Liver (tissue), 9 donors: ENCODE data around the gene MYL7. TPM values are rescaled to one million over a fixed set of nuclear protein-coding genes. Genes with fewer than 3 reads are reported as not detected.

Experiments used
- DNase-seq: peaks from one replicate; pipeline ENCODE4 v3.0.0-alpha.2; 2017; ENCODE audit warnings: low spot score
- H3K27ac ChIP-seq, 2 donors: one replicate each; pipeline ENCODE4 v1.7.0; 2013; ENCODE audit warnings: inconsistent platforms in 2 of 2, low read length in 2 of 2, control low read depth in 1 of 2, low read depth in 1 of 2, mild to moderate bottlenecking in 1 of 2
- H3K27me3 ChIP-seq, 4 donors: one replicate each; pipeline versions ENCODE4 v1.6.1 to v1.7.0; 2013; ENCODE audit warnings: low read length in 3 of 4, inconsistent platforms in 1 of 4, mild to moderate bottlenecking in 1 of 4, moderate library complexity in 1 of 4; ENCODE audit not compliant: control insufficient read depth in 4 of 4, insufficient read depth in 4 of 4
- H3K36me3 ChIP-seq, 4 donors: one replicate each; pipeline versions ENCODE4 v1.6.1 to v1.7.0; 2013; ENCODE audit warnings: low read length in 3 of 4, mild to moderate bottlenecking in 3 of 4, low read depth in 1 of 4, moderate library complexity in 1 of 4; ENCODE audit not compliant: control insufficient read depth in 4 of 4, insufficient read depth in 3 of 4
- H3K4me1 ChIP-seq, 4 donors: one replicate each; pipeline versions ENCODE4 v1.6.1 to v1.7.0; 2013; ENCODE audit warnings: low read length in 3 of 4, mild to moderate bottlenecking in 3 of 4, moderate library complexity in 1 of 4; ENCODE audit not compliant: control insufficient read depth in 4 of 4, insufficient read depth in 4 of 4
- H3K4me3 ChIP-seq, 3 donors: one replicate each; pipeline versions ENCODE4 v1.6.1 to v1.7.0; 2013; ENCODE audit warnings: low read length in 3 of 3, control low read depth in 1 of 3, low read depth in 1 of 3, mild to moderate bottlenecking in 1 of 3
- H3K9ac ChIP-seq, 2 donors: one replicate each; pipeline ENCODE4 v1.7.0; 2013; ENCODE audit warnings: low read length in 2 of 2, mild to moderate bottlenecking in 2 of 2, moderate library complexity in 2 of 2, control low read depth in 1 of 2, low read depth in 1 of 2
- H3K9me3 ChIP-seq, 4 donors: one replicate each; pipeline versions ENCODE4 v1.6.1 to v1.7.0; 2013; ENCODE audit warnings: low read length in 3 of 4; ENCODE audit not compliant: control insufficient read depth in 4 of 4
- ATF3 ChIP-seq: IDR thresholded peaks from 2 replicates; pipeline ENCODE4 v1.6.1; 2016; ENCODE audit warnings: antibody characterized with exemption
- EGR1 ChIP-seq, 2 donors: IDR thresholded peaks; 2 replicates each; pipeline ENCODE4 v1.6.1; 2016 to 2018; ENCODE audit warnings: antibody characterized with exemption in 2 of 2, low read depth in 2 of 2
- FOXA1 ChIP-seq: IDR thresholded peaks from 2 replicates; pipeline ENCODE4 v1.6.1; 2016; ENCODE audit warnings: antibody characterized with exemption
- FOXA2 ChIP-seq: IDR thresholded peaks from 2 replicates; pipeline ENCODE4 v1.6.1; 2016; ENCODE audit warnings: antibody characterized with exemption
- GABPA ChIP-seq, 2 donors: IDR thresholded peaks in 1 of 2; conservative IDR thresholded peaks in 1 of 2; 2 replicates each; pipeline ENCODE4 v1.6.1; 2016; ENCODE audit warnings: antibody characterized with exemption in 2 of 2, mild to moderate bottlenecking in 1 of 2, moderate library complexity in 1 of 2
- HNF4A ChIP-seq, 2 donors: conservative IDR thresholded peaks; 2 replicates each; pipeline ENCODE4 v1.6.1; 2016; ENCODE audit warnings: antibody characterized with exemption in 2 of 2, mild to moderate bottlenecking in 2 of 2
- HNF4G ChIP-seq: IDR thresholded peaks from 2 replicates; pipeline ENCODE4 v1.6.1; 2016; ENCODE audit warnings: antibody characterized with exemption
- JUND ChIP-seq, 2 donors: IDR thresholded peaks; 2 replicates each; pipeline ENCODE4 v1.6.1; 2016; ENCODE audit warnings: antibody characterized with exemption in 2 of 2
- RAD21 ChIP-seq, 2 donors: IDR thresholded peaks; 2 replicates each; pipeline ENCODE4 v1.6.1; 2016; ENCODE audit warnings: antibody characterized with exemption in 2 of 2, mild to moderate bottlenecking in 2 of 2
- RXRA ChIP-seq, 2 donors: IDR thresholded peaks; 2 replicates each; pipeline ENCODE4 v1.6.1; 2017 to 2018; ENCODE audit warnings: antibody characterized with exemption in 2 of 2, mild to moderate bottlenecking in 1 of 2
- SP1 ChIP-seq: IDR thresholded peaks from 2 replicates; pipeline ENCODE4 v1.6.1; 2018; ENCODE audit warnings: antibody characterized with exemption, mild to moderate bottlenecking
- TAF1 ChIP-seq: conservative IDR thresholded peaks from 2 replicates; pipeline ENCODE4 v1.6.1; 2016; ENCODE audit warnings: antibody characterized with exemption, mild to moderate bottlenecking
- YY1 ChIP-seq: IDR thresholded peaks from 2 replicates; pipeline ENCODE4 v1.6.1; 2016; ENCODE audit warnings: antibody characterized with exemption, mild to moderate bottlenecking
- ZBTB33 ChIP-seq: IDR thresholded peaks from 2 replicates; pipeline ENCODE4 v1.6.1; 2016; ENCODE audit warnings: antibody characterized with exemption
- WGBS: extraction: QIAGEN DNeasy Blood & Tissue Kit; methylation state at CpG from one replicate; pipeline ENCODE4 v1.1.7; 2013; 5-methylcytosine and 5-hydroxymethylcytosine counted together
- polyA plus RNA-seq, 2 donors: library from polyadenylated mRNA; stranded (reverse) in 1 of 2; unstranded in 1 of 2; fragments of 200-250 nt in 1 of 2; fragments of >200 nt in 1 of 2; fragmentation: Nextera tagmentation in 1 of 2; extraction: Ambion mirVana in 1 of 2; gene quantifications; one replicate each; pipeline versions ENCODE4 v1.2.1 to v1.2.3, GENCODE V29; 2013 to 2015
- total RNA-seq, 2 donors: library from RNA; depleted of rRNA; stranded (reverse); fragments of >200 nt; gene quantifications; one replicate each; pipeline ENCODE4 v1.2.3, GENCODE V29; 2014
- TF ChIP-seq, protein P1 (sequence below): IDR thresholded peaks from 2 replicates; pipeline ENCODE4 v1.6.1; 2016; ENCODE audit warnings: antibody characterized with exemption
- TF ChIP-seq, protein P2 (sequence below): IDR thresholded peaks from 2 replicates; pipeline ENCODE4 v1.6.1; 2016; ENCODE audit warnings: antibody characterized with exemption, mild to moderate bottlenecking
- TF ChIP-seq, protein P3 (sequence below): fragments of 150-350 bp; IDR thresholded peaks from 2 replicates; pipeline ENCODE4 v1.5.1; 2017; ENCODE audit warnings: improper control_type of control experiment, low read depth, low read length; ENCODE audit not compliant: missing input control
- donor health status: healthy.
- donor health status: healthy.
- donor health status: healthy.
- donor health status: healthy.
- donor health status: healthy.

Gene MYL7
- total and polyA plus RNA-seq, 4 donors = not detected

DNA sequence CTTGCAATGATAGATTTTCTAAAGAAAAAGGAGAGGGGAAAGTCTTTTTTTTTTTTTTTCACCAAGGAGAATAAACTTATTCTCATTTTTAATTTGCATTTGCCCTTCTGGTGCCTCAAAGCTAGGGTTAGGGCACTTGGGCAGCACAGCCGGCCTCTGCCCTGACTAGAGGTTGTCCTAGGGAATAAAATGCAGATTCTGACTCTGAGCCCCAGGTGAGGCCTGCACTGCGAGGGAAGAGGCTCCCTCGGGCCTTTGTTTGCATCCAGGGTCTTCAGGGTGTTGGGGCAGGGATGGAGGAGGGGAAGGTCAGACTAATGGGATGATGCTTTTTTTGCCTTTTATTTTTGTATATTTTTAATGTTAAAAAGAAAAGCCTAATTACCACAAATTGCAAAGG lies 7.8 kb downstream of the MYL7 start (continued):
- TF ChIP-seq ATF3 (no peak), SP1 (no peak), TAF1 (no peak), FOXA2 (no peak), HNF4G (no peak)
- TF ChIP-seq, protein P1, sequence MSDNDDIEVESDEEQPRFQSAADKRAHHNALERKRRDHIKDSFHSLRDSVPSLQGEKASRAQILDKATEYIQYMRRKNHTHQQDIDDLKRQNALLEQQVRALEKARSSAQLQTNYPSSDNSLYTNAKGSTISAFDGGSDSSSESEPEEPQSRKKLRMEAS = no peak

GRCh38 chr7:44132039-44132438 lies 9.1 kb downstream of the MYL7 start:
- TF ChIP-seq EGR1 (IDR thresholded peaks at IDR 0.05; ENCODE audit: low read depth in 2 of 2) = no peak
- TF ChIP-seq, protein P1 = no peak
- TF ChIP-seq RAD21 (IDR thresholded peaks at IDR 0.05) = no peak
- TF ChIP-seq TAF1 = no peak
- TF ChIP-seq ATF3 = no peak
- H3K36me3 ChIP-seq = no peaks in the 10 kb centered on the region
- no peaks in the 10 kb centered on the region for H3K9me3 ChIP-seq
- DNase-seq = no peak
- peaks cover 2 to 13% (median 8%) of the 10 kb centered on the region in 4 donors for H3K4me1 ChIP-seq
- WGBS = 86% methylated on average over 2 of the region's 2 CpGs
- H3K27me3 ChIP-seq = no peaks in the 10 kb centered on the region
- no peak overlapping the region for H3K4me3 ChIP-seq
- H3K9ac ChIP-seq = no peak overlapping the region
- H3K27ac ChIP-seq = no peak overlapping the region

- WGBS = 69% methylated on average over 12 of the region's 12 CpGs
- Histone ChIP-seq H3K9ac (no peak overlapping the region), H3K4me1 (peaks cover 2 to 13% (median 8%) of the 10 kb centered on the region in 4 donors), H3K9me3 (no peaks in the 10 kb centered on the region), H3K36me3 (no peaks in the 10 kb centered on the region), H3K27me3 (no peaks in the 10 kb centered on the region), H3K4me3 (no peak overlapping the region), H3K27ac (peak overlapping the region in 1 of 2 donors; percentile 40)
- DNase-seq = peak; percentile 44
- TF ChIP-seq FOXA2 (peak; percentile 95), HNF4A (conservative IDR thresholded peaks at IDR 0.05) (peak; percentile 60 to 69), GABPA (IDR thresholded peaks at IDR 0.05 in 1 of 2, conservative IDR thresholded peaks at IDR 0.05 in 1 of 2) (peak in 1 of 2 donors; percentile 70), SP1 (peak; percentile 89), ATF3 (no peak), EGR1 (IDR thresholded peaks at IDR 0.05; ENCODE audit: low read depth in 2 of 2) (no peak), FOXA1 (peak; percentile 90), ZBTB33 (no peak), RXRA (IDR thresholded peaks at IDR 0.05) (peak; percentile 97), JUND (IDR thresholded peaks at IDR 0.05) (no peak), YY1 (no peak), RAD21 (IDR thresholded peaks at IDR 0.05) (peak; percentile 97 to 99)
- TF ChIP-seq, protein P2, sequence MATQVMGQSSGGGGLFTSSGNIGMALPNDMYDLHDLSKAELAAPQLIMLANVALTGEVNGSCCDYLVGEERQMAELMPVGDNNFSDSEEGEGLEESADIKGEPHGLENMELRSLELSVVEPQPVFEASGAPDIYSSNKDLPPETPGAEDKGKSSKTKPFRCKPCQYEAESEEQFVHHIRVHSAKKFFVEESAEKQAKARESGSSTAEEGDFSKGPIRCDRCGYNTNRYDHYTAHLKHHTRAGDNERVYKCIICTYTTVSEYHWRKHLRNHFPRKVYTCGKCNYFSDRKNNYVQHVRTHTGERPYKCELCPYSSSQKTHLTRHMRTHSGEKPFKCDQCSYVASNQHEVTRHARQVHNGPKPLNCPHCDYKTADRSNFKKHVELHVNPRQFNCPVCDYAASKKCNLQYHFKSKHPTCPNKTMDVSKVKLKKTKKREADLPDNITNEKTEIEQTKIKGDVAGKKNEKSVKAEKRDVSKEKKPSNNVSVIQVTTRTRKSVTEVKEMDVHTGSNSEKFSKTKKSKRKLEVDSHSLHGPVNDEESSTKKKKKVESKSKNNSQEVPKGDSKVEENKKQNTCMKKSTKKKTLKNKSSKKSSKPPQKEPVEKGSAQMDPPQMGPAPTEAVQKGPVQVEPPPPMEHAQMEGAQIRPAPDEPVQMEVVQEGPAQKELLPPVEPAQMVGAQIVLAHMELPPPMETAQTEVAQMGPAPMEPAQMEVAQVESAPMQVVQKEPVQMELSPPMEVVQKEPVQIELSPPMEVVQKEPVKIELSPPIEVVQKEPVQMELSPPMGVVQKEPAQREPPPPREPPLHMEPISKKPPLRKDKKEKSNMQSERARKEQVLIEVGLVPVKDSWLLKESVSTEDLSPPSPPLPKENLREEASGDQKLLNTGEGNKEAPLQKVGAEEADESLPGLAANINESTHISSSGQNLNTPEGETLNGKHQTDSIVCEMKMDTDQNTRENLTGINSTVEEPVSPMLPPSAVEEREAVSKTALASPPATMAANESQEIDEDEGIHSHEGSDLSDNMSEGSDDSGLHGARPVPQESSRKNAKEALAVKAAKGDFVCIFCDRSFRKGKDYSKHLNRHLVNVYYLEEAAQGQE = peak; percentile 30
- TF ChIP-seq, protein P3, sequence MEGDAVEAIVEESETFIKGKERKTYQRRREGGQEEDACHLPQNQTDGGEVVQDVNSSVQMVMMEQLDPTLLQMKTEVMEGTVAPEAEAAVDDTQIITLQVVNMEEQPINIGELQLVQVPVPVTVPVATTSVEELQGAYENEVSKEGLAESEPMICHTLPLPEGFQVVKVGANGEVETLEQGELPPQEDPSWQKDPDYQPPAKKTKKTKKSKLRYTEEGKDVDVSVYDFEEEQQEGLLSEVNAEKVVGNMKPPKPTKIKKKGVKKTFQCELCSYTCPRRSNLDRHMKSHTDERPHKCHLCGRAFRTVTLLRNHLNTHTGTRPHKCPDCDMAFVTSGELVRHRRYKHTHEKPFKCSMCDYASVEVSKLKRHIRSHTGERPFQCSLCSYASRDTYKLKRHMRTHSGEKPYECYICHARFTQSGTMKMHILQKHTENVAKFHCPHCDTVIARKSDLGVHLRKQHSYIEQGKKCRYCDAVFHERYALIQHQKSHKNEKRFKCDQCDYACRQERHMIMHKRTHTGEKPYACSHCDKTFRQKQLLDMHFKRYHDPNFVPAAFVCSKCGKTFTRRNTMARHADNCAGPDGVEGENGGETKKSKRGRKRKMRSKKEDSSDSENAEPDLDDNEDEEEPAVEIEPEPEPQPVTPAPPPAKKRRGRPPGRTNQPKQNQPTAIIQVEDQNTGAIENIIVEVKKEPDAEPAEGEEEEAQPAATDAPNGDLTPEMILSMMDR = peak; percentile 84
These were observed 9.7 kb downstream of the MYL7 start for GRCh38 chr7:44131173-44132029.
